ENCODE measurements around the gene FGF19. TPM values are rescaled to one million over a fixed set of nuclear protein-coding genes. Genes with fewer than 3 reads are reported as not detected.

Gene FGF19
- total RNA-seq, result not detected
- 0 reads per million in 2 donors for total RNA-seq

GRCh38 chr11:69703768-69704507 lies at the start of gene FGF19:
TSS of gene FGF19 (minus strand) at chr11:69704022. CDS start at chr11:69703876, 146 bp downstream.
- Mint-ChIP-seq H3K27me3 (peaks cover 46% of the 10 kb centered on the region), H3K4me3 (peak within 1 kb of the TSS; percentile 62), H3K4me1 (peaks cover 2% of the 10 kb centered on the region), H3K36me3 (ENCODE audit: low read depth) (no peaks in the 10 kb centered on the region), H3K27ac (no peak within 1 kb of the TSS)
- no peak for ATAC-seq
- H3K9me3 ChIP-seq (ENCODE audit: control insufficient read depth, low read length, poor library complexity, severe bottlenecking), result no peaks in the 10 kb centered on the region
- DNase-seq, result no peak

GRCh38 chr11:69752890-69753289 lies 49.1 kb upstream of the FGF19 start:
- H3K27ac Mint-ChIP-seq, result no peak overlapping the region
- DNase-seq (no peak), ATAC-seq (no peak)
- peaks cover 18% of the 10 kb centered on the region for H3K27me3 Mint-ChIP-seq
- H3K9me3 ChIP-seq (ENCODE audit: control insufficient read depth, low read length, poor library complexity, severe bottlenecking), result no peaks in the 10 kb centered on the region
- no peak overlapping the region for H3K4me3 Mint-ChIP-seq
- no peaks in the 10 kb centered on the region for H3K4me1 Mint-ChIP-seq
- H3K36me3 Mint-ChIP-seq (ENCODE audit: low read depth), result peaks cover 2% of the 10 kb centered on the region

GRCh38 chr11:69750875-69751597 lies 47.2 kb upstream of the FGF19 start:
- no peaks in the 10 kb centered on the region for H3K9me3 ChIP-seq (ENCODE audit: control insufficient read depth, low read length, poor library complexity, severe bottlenecking)
- DNase-seq (no peak), ATAC-seq (no peak)
- peaks cover under 1% of the 10 kb centered on the region for H3K4me1 Mint-ChIP-seq
- H3K4me3 Mint-ChIP-seq, result no peak overlapping the region
- peaks cover 2% of the 10 kb centered on the region for H3K36me3 Mint-ChIP-seq (ENCODE audit: low read depth)
- no peak overlapping the region for H3K27ac Mint-ChIP-seq
- peaks cover 14% of the 10 kb centered on the region for H3K27me3 Mint-ChIP-seq

GRCh38 chr11:69750108-69750850 lies 46.5 kb upstream of the FGF19 start:
- H3K27me3 Mint-ChIP-seq, result peaks cover 20% of the 10 kb centered on the region
- peaks cover 2% of the 10 kb centered on the region for H3K36me3 Mint-ChIP-seq (ENCODE audit: low read depth)

GRCh38 chr11:69748637-69749036 lies 44.8 kb upstream of the FGF19 start:
- Mint-ChIP-seq H3K4me1 (peaks cover 3% of the 10 kb centered on the region), H3K4me3 (no peak overlapping the region), H3K27me3 (peaks cover 28% of the 10 kb centered on the region), H3K27ac (no peak overlapping the region), H3K36me3 (ENCODE audit: low read depth) (peaks cover 5% of the 10 kb centered on the region)
- ATAC-seq (no peak), DNase-seq (no peak)
- no peaks in the 10 kb centered on the region for H3K9me3 ChIP-seq (ENCODE audit: control insufficient read depth, low read length, poor library complexity, severe bottlenecking)

More at GRCh38 chr11:69750108-69750850, 46.5 kb upstream of the FGF19 start:
- no peaks in the 10 kb centered on the region for H3K9me3 ChIP-seq (ENCODE audit: control insufficient read depth, low read length, poor library complexity, severe bottlenecking)
- Mint-ChIP-seq H3K4me3 (no peak overlapping the region), H3K4me1 (peaks cover 3% of the 10 kb centered on the region), H3K27ac (no peak overlapping the region)
- DNase-seq (no peak), ATAC-seq (no peak)

- Mint-ChIP-seq H3K4me1 (peaks cover 3% of the 10 kb centered on the region), H3K27ac (no peak overlapping the region), H3K36me3 (ENCODE audit: low read depth) (peaks cover 5% of the 10 kb centered on the region), H3K27me3 (peaks cover 37% of the 10 kb centered on the region), H3K4me3 (no peak overlapping the region)
- DNase-seq (no peak), ATAC-seq (no peak)
- no peaks in the 10 kb centered on the region for H3K9me3 ChIP-seq (ENCODE audit: control insufficient read depth, low read length, poor library complexity, severe bottlenecking)
Measured at GRCh38 chr11:69746752-69747742, 43.2 kb upstream of the FGF19 start.

- H3K27me3 Mint-ChIP-seq, result peaks cover 44% of the 10 kb centered on the region
- peaks cover 3% of the 10 kb centered on the region for H3K4me1 Mint-ChIP-seq
- ATAC-seq (no peak), DNase-seq (no peak)
- H3K4me3 Mint-ChIP-seq, result no peak overlapping the region
- no peak overlapping the region for H3K27ac Mint-ChIP-seq
- H3K36me3 Mint-ChIP-seq (ENCODE audit: low read depth), result peaks cover 5% of the 10 kb centered on the region
- H3K9me3 ChIP-seq (ENCODE audit: control insufficient read depth, low read length, poor library complexity, severe bottlenecking), result no peaks in the 10 kb centered on the region
Measured at GRCh38 chr11:69746140-69746539, 42.3 kb upstream of the FGF19 start.

- ATAC-seq (no peak), DNase-seq (no peak)
- H3K36me3 Mint-ChIP-seq (ENCODE audit: low read depth), result peaks cover 5% of the 10 kb centered on the region
- no peak overlapping the region for H3K4me3 Mint-ChIP-seq
- H3K27me3 Mint-ChIP-seq, result peaks cover 48% of the 10 kb centered on the region
- H3K9me3 ChIP-seq (ENCODE audit: control insufficient read depth, low read length, poor library complexity, severe bottlenecking), result no peaks in the 10 kb centered on the region
- no peak overlapping the region for H3K27ac Mint-ChIP-seq
- peaks cover 3% of the 10 kb centered on the region for H3K4me1 Mint-ChIP-seq
Measured at GRCh38 chr11:69745201-69745600, 41.4 kb upstream of the FGF19 start.

GRCh38 chr11:69744435-69744834 lies 40.6 kb upstream of the FGF19 start:
- Mint-ChIP-seq H3K27me3 (peaks cover 42% of the 10 kb centered on the region), H3K36me3 (ENCODE audit: low read depth) (peaks cover 5% of the 10 kb centered on the region), H3K4me3 (no peak overlapping the region), H3K27ac (no peak overlapping the region), H3K4me1 (peaks cover 3% of the 10 kb centered on the region)
- DNase-seq (no peak), ATAC-seq (no peak)
- H3K9me3 ChIP-seq (ENCODE audit: control insufficient read depth, low read length, poor library complexity, severe bottlenecking), result no peaks in the 10 kb centered on the region

GRCh38 chr11:69734841-69735240 lies 31.0 kb upstream of the FGF19 start:
- no peaks in the 10 kb centered on the region for H3K9me3 ChIP-seq (ENCODE audit: control insufficient read depth, low read length, poor library complexity, severe bottlenecking)
- Mint-ChIP-seq H3K27me3 (peaks cover 26% of the 10 kb centered on the region), H3K4me1 (no peaks in the 10 kb centered on the region), H3K27ac (no peak overlapping the region), H3K4me3 (no peak overlapping the region), H3K36me3 (ENCODE audit: low read depth) (peaks cover 4% of the 10 kb centered on the region)
- no peak for ATAC-seq
- DNase-seq, result no peak

GRCh38 chr11:69734367-69734766 lies 30.5 kb upstream of the FGF19 start:
- peaks cover 4% of the 10 kb centered on the region for H3K36me3 Mint-ChIP-seq (ENCODE audit: low read depth)
- no peaks in the 10 kb centered on the region for H3K9me3 ChIP-seq (ENCODE audit: control insufficient read depth, low read length, poor library complexity, severe bottlenecking)
- no peak for ATAC-seq
- H3K4me3 Mint-ChIP-seq, result no peak overlapping the region
- DNase-seq, result no peak
- no peaks in the 10 kb centered on the region for H3K4me1 Mint-ChIP-seq
- peaks cover 31% of the 10 kb centered on the region for H3K27me3 Mint-ChIP-seq
- no peak overlapping the region for H3K27ac Mint-ChIP-seq

- Mint-ChIP-seq H3K27me3 (peaks cover 43% of the 10 kb centered on the region), H3K36me3 (ENCODE audit: low read depth) (peaks cover 4% of the 10 kb centered on the region)
- ATAC-seq, result no peak
Measured at GRCh38 chr11:69732910-69733309, 29.1 kb upstream of the FGF19 start.

More at GRCh38 chr11:69732910-69733309, 29.1 kb upstream of the FGF19 start:
- H3K4me3 Mint-ChIP-seq, result no peak overlapping the region
- no peaks in the 10 kb centered on the region for H3K9me3 ChIP-seq (ENCODE audit: control insufficient read depth, low read length, poor library complexity, severe bottlenecking)
- H3K4me1 Mint-ChIP-seq, result no peaks in the 10 kb centered on the region
- no peak for DNase-seq
- no peak overlapping the region for H3K27ac Mint-ChIP-seq
